Adrenal gland (tissue), 5 donors: ENCODE data around the gene MTR.

Source experiments
- CTCF ChIP-seq, 6 experiments: fragments of 450-650 bp in 4 of 6; fragments of 200-600 bp in 2 of 6; sonication (generic) in 1 of 6; IDR thresholded peaks; 1 replicate in 5 of 6; 2 replicates in 1 of 6; pipeline versions ENCODE4 v1.5.1 to v1.8.0; 2016 to 2021; ENCODE audit warnings: antibody characterized with exemption in 6 of 6, mild to moderate bottlenecking in 2 of 6, moderate library complexity in 1 of 6
- POLR2A ChIP-seq, 2 donors: fragments of 450-650 bp; IDR thresholded peaks; one replicate each; pipeline ENCODE4 v1.6.1; 2017; ENCODE audit warnings: antibody characterized with exemption in 2 of 2, mild to moderate bottlenecking in 2 of 2, moderate library complexity in 1 of 2
- donor health status: DM: no; HTN: no; CAD: no.

GRCh38 chr1:236808005-236808404 is 12.9 kb downstream of the MTR start:
- TF ChIP-seq CTCF (IDR thresholded peaks at IDR 0.05) (no peak), POLR2A (IDR thresholded peaks at IDR 0.05) (no peak)
